ENCODE results near the gene RALA.
"Not testable (repeated sequence)": the region's sequence is repeated elsewhere in the genome, so short reads cannot be mapped to it uniquely, and the experiment has no call there.

The RALA gene

DNA sequence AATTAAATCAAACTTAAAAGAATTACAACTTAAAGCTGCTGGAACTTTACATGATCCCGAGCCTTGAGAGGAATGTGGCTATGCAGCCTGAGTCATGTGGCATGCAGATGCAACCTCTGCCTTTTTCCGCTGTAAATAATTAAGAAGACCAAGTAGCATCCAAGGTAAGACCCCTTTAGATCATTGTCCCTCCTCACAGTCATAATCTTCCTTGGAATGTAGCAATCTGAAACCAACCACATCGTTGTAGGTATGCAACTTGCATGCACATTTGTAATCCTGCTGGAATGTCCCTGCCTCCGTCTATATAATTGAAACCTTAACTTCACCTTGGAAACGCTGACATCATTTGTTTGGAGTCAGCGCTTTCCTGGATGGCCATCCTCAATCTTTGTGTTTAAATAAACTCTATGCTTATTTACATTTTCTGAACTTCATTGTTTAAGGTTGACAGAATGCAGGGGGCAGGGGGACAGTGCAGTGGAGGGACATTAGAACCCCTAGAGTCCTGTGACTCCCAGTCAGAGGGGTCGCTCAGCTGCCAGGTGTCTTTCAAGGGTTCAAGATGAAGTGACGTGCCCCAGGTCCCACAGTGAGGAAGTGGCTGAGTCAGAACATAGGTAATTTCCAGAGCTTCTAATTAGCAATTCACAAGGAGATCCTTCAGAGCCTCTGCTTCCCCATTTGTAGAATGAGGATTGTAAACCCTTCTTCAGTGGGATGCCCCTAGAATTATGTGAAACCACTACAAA lies 110.7 kb downstream of the RALA start:
- FAIRE-seq: peak; percentile 95

DNA sequence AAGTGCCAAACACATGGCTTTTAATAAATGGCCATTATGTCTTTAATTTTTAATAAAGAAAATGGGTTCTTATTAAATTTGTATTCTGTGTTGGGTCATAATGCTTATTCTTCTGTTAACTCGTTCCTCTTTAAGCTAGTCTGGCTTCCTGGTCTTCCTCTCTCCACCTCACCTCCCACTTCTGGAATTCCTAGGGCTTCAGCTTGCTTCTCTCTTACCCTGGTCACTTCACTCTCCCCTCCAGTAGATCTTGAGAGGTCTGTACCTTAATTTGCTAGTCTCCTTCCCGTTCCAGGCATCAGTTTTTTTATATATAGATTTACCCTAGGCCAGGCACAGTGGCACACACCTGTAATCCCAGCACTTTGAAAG lies 111.2 kb downstream of the RALA start:
- no peak for FAIRE-seq

DNA sequence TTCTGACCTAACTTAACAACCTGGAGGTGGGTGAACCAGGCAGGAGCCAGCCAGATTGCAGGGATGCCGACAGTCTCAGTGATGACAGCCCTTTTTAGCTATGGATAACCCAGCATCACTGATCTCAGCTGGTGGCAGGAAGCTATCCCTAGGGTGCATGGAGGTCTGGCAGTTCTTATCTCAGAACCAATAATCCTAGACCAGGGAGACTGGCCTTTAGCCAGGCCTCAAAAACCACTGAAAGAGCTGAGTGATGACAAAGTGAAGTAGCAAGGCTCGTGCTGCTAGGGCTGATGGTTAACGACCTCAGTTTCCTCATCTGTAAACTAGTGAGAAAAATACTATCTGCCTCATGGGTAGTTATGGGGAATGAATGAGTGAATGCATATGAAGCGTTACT lies 112.5 kb downstream of the RALA start:
- no peak for FAIRE-seq

DNA sequence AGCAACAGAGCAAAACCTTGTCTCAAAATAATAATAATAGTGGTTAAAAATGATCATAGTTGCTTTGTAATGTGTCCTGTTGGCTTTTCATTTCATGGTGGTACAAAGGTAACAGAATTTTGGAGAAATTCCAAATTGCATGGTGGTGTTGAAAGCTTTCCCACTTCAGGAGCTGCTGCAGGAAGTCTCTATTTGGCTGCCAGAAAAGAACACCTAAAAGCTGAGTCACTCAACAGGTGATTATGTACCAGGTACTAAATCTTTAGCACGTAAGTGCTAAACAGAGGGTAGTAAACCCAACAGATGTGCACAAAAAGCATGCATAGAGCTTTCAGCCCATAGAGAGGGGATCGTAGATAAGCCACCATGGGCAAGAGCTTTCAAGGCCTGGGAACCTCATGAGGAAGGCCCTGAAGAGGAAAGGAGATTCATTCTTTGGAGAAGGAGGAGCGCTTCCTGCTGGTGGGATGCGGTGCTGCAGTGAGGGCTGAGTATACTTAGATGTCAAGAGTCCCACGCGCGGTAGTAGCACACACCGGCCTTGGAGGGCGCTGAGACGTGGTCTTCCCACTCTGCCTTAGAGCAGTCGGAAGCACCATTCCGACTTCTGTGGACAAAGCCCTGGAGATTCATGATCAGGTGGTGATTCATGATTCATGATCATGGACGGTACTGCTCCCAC lies 118.7 kb downstream of the RALA start:
- no peak for FAIRE-seq

DNA sequence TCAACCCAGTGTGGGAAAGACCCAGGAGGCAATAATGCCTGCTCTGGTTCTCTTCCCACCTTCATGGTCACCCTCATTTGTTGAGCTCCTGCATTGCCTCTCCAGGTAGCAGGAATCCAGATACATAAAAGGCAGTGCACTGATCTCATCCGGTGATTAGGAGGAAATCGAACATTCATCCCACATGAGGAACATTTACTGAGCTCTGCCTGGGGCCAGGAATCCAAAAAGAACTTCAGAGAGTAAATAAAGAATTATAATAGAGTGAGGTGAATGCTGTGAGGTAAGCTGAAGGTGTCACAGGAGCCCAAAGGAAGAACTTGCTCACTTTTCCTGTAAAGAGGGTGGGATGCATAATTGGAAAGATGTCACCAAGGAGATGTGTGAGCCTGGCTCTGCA lies 121.2 kb downstream of the RALA start:
- no peak for FAIRE-seq

DNA sequence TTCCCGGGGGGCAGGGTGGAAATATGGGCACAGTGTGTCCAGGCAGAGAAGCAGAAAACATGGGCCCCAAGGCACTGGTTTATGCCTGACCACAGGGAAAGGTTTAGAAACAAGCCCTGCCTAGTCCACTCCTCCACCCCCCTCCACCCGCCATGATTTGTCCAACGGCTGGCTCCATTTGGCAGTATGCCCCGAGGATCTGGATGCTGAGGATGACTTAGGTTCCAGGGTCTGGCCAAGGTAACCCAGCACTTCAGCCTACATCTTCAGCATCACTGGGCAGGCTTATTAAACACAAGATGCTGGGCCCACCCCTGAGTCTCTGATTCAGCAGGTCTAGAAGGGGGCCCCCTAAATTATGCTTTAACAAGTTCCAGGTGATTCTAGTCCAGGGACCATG lies 121.9 kb downstream of the RALA start:
- FAIRE-seq: no peak

DNA sequence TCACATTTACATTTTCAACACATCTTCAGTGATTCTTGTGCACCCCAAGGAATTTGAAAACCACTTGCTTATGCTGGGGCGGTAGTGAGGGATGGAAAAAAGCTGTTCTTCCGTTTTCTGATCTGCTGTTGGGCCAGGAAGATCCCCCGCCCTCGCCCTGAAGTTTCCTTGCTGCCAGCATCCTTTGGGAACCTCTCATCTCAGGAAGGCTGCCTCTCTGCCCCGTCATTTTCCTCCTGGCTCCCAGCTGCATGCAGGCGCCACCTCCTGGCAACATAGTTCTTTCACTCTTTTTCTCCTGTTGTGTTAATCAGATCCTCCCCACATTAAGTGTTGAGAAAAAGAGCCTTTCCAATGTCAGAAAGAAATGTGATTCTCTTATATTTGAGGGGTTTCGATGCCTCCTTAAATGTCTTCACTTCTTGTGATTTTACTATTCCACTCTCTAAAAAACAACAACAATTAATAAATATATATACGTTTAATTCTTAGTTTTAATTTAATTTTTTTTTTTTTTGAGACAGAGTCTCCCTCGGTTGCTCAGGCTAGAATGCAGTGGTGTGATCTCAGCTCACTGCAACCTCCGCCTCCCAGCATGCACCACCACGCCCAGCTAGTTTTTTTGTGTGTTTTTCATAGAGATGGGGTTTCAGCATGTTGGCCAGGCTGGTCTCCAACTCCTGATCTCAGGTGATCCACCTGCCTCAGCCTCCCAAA lies 122.9 kb downstream of the RALA start:
- FAIRE-seq: peak; percentile 94

DNA sequence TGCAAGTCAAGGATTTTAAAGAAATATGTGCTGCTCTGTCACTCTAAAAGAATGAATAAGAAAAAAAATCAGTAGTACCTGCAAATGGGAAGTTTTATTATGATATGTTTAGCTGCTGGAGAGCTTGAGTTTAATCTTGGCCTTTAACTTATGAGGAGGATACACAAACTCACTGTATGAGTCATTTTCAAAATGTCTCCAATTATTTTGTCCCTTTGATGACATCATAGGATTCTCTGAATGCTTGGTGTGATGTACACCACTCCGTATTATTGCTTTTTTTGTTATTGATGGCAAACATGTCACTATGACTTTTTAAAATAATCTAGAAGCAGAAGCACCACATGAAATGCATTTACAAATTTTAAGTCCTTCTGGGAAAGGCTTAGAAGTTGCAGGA lies 125.8 kb downstream of the RALA start:
- no peak for FAIRE-seq

DNA sequence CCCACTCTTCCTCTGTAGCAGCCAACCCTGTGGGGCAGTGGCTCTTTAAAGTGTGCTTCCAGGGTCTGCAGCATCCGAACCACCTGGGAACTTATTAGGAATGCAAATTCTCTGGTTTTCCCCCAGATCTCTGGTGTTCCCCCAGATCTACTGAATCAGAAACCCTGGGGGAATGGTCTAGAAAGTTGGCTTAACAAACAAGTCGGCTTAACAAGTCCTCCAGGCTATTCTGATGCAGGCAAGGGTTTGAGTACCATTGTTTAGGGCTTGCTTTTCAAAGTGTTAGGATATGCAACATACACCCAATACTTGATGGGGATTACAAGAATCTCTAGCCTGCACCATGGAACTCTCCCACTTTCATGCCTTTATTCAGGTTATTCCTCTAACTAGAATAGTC lies 126.3 kb downstream of the RALA start:
- FAIRE-seq: no peak

DNA sequence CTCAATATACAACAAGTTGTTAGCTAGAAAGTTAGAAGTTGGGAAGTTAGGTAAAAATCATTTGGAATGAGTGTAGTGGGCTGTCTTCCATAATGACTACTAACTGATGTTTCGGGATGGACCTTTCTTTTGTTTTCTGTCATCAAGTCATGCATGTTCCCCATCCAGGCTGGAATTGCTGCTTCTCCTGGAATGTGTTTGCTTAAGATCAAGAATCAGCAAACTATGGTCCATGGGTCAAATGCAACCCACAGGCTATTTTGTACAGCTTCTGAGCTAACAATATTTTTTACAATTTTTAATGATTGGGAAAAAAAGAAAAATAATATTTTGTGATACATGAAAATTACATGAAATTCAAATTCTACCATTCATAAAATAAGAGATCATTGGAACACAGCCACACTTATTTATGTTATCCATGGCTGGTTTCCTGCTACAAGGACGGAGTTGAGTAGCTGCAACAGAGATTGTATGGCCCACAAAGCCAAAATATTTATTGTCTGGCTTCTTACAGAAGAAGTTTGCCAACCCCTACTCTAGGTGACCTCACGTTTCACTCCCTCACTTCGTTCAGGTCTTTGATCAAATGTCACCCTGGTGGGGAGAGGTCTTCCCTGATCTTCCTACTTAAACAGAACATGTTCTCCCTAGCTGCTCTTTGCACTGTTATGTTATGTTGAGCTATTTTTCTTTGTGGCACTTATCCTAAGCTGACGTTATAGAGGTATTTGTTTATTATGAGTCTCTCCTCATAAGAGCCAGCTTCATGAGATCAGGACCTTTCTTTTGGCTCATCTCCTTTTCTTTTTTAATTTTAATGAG lies 127.1 kb downstream of the RALA start:
- no peak for FAIRE-seq

DNA sequence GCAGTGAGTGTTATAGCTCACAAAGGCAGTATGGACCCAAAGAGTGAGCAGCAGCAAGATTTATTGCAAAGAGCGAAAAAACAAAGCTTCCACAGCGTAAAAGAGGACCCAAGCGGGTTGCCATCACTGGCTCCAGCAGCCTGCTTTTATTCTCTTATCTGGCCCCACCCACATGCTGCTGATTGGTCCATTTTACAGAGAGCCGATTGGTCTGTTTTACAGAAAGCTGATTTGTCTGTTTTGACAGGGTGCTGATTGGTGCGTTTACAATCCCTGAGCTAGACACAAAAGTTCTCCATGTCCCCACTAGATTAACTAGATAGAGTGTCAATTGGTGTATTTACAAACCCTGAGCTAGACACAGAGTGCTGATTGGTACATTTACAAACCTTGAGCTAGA lies 129.9 kb downstream of the RALA start:
- FAIRE-seq: not testable (repeated sequence)

DNA sequence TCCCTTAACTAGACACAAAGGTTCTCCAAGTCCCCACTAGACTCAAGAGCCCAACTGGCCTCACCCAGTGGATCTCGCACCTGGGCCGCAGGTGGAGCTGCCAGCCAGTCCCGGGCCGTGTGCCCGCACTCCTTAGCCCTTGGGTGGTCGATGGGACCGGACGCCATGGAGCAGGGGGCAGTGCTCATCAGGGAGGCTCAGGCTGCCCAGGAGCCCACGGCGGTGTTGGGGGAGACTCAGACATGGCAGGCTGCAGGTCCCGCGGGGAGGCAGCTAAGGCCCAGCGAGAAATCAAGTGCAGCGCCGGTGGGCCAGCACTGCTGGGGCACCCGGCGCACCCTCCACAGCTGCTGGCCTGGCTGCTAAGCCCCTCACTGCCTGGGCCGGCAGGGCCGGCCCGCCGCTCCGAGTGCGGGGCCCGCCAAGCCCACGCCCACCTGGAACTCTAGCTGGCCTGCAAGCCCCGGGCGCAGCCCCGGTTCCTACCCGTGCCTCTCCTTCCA lies 130.5 kb downstream of the RALA start:
- no peak for FAIRE-seq

DNA sequence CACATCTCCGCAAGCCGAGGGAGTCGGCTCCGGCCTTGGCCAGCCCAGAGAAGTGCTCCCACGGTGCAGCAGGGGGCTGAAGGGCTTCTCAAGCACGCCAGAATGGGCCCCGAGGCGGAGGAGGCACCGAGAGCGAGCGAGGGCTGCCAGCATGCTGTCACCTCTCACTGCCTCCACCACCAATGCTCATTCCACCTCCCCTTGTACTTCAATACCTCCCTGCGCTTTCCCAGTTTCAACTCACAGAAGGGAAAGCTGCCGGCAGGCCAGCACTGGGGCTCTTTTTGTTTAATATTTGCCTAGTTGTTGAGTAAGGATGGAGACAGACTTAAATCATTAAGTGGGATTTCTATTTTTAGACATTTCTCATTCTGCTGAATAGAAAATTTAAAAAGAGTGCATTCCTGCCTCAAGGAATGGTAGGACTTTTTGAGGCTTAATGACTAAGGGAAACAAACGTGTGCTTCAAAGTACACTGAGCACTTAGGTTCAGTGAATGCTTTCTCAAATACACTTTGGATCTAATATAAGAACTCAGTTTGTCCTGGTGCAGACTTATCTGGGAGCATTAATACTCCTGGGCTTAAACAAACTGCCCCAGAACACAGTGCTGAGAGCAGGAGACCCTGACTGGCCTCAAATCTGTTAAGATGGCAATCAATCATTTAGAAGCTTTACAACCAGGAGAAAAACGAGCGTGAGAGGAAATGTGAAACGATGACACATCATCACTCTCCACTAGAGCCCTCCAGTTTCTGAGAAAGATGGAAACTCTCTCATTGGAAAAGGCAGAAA lies 131.2 kb downstream of the RALA start:
- peak; percentile 49 for FAIRE-seq

DNA sequence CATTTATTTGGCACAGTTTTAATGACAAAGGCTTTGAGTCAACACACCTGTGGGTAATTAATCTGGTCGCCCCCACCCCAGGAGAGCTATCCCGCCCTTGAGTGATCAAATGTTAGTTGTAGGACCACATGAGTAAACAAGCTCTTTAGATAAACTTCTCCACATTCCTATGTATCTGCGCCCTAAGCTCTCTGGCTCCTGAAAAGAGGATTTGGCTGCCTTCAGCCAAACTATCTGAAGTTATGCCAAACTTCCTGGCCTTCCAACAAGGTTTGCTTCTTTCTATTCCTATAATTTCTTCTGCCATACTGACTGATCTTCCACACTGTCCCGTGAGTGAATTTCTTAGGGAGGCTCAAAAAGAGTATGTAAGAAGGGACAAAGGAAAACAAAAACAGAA lies 134.2 kb downstream of the RALA start:
- no peak for FAIRE-seq
